Measurements from ENCODE around the gene SMYD3. TPM values are rescaled to one million over a fixed set of nuclear protein-coding genes. Genes with fewer than 3 reads are reported as not detected.
A peak's percentile ranks its signal among the peaks of the same experiment; 100 is the strongest.

Gene SMYD3
- total and polyA plus RNA-seq, 9 of the 15 experiments (the other 6 are each of a cell fraction or from before 2014, with no cell fraction given), result 128 to 440 (median 197) TPM

GRCh38 chr1:246152986-246153431 is 354.1 kb downstream of the SMYD3 start (continued):
- TF ChIP-seq, protein P1, sequence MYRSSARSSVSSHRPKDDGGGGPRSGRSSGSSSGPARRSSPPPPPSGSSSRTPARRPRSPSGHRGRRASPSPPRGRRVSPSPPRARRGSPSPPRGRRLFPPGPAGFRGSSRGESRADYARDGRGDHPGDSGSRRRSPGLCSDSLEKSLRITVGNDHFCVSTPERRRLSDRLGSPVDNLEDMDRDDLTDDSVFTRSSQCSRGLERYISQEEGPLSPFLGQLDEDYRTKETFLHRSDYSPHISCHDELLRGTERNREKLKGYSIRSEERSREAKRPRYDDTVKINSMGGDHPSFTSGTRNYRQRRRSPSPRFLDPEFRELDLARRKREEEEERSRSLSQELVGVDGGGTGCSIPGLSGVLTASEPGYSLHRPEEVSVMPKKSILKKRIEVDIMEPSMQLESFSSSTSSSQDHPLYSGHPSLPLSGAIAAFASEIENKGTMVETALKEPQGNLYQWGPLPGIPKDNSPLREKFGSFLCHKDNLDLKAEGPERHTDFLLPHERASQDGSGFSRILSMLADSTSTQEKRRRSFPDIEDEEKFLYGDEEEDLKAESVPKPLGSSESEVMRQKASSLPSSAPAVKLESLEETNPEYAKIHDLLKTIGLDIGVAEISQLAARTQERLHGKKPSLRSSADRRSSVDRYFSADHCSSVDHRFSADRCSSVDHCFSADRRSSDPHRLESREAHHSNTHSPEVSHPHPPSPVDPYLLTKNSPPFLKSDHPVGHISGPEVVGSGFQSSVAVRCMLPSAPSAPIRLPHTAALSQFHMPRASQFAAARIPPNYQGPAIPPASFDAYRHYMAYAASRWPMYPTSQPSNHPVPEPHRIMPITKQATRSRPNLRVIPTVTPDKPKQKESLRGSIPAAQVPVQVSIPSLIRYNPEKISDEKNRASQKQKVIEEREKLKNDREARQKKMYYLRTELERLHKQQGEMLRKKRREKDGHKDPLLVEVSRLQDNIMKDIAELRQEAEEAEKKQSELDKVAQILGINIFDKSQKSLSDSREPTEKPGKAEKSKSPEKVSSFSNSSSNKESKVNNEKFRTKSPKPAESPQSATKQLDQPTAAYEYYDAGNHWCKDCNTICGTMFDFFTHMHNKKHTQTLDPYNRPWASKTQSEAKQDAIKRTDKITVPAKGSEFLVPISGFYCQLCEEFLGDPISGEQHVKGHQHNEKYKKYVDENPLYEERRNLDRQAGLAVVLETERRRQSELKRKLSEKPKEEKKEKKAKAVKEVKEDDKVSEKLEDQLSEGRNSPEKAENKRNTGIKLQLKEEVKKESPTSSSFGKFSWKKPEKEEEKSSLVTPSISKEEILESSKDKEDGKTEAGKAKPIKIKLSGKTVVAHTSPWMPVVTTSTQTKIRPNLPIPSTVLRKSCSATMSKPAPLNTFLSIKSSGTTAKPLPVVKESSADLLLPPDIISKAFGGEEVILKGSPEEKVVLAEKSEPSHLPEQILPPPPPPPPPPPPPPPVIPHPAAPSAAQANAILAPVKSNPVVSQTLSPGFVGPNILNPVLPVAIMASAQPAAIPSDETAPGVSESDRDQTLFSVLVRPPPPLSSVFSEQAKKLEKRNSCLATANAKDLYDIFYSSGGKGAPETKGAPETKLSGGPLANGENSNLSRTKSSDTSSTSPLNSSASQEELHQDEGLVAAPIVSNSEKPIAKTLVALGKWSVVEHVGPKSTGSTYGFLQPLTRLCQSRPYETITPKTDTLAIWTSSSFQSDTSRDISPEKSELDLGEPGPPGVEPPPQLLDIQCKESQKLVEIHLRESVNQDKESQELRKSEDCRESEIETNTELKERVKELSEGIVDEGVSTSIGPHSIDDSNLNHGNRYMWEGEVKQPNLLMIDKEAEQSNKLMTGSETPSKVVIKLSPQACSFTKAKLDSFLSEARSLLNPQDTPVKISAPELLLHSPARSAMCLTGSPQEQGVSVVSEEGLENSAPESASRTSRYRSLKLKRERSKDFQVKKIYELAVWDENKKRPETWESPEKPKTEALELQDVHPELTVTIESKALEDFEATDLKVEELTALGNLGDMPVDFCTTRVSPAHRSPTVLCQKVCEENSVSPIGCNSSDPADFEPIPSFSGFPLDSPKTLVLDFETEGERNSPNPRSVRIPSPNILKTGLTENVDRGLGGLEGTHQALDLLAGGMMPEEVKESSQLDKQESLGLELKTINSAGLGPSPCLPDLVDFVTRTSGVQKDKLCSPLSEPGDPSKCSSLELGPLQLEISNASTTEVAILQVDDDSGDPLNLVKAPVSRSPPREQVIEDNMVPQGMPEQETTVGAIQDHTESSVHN (IDR thresholded peaks at IDR 0.05; ENCODE audit: borderline replicate concordance in 1 of 2, low read depth in 1 of 2), result 0 out of 4 replicates have a peak, but pooled peaks of 1 of the 2 experiments have one; percentile 25
- peak; percentile 27; the same call in 1 of the 2 replicates for TF ChIP-seq KLF6 (CRISPR knock-in tag; IDR thresholded peaks at IDR 0.05; ENCODE audit: borderline replicate concordance)
- no peak for TF ChIP-seq ZBTB1 (CRISPR knock-in tag; IDR thresholded peaks at IDR 0.05; ENCODE audit: borderline replicate concordance, low read depth)
- 0 out of 4 replicates have a peak, but pooled peaks of 1 of the 2 experiments have one; percentile 15 for TF ChIP-seq NRF1 (conservative IDR thresholded peaks at IDR 0.05 in 1 of 2, IDR thresholded peaks at IDR 0.05 in 1 of 2)
- TF ChIP-seq GATAD2A (IDR thresholded peaks at IDR 0.05), result 0 out of 2 replicates have a peak, but pooled peaks have one; percentile 45
- peak; percentile 86 for TF ChIP-seq ARID1B (IDR thresholded peaks at IDR 0.05)
- peak; percentile 36; the same call in 1 of the 2 replicates for TF ChIP-seq EP400 (IDR thresholded peaks at IDR 0.05)
- TF ChIP-seq HDAC2 (IDR thresholded peaks at IDR 0.05), result peak; percentile 35; the same call in 1 of the 2 replicates
- TF ChIP-seq, protein P2, sequence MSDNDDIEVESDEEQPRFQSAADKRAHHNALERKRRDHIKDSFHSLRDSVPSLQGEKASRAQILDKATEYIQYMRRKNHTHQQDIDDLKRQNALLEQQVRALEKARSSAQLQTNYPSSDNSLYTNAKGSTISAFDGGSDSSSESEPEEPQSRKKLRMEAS (CRISPR knock-in tag; IDR thresholded peaks at IDR 0.05), result peak; percentile 40; the same call in 1 of the 2 replicates
- TF ChIP-seq NCOR1 (IDR thresholded peaks at IDR 0.05), result peak; percentile 84
- TF ChIP-seq ESRRB (CRISPR knock-in tag; IDR thresholded peaks at IDR 0.05; ENCODE audit: borderline replicate concordance), result 0 out of 2 replicates have a peak, but pooled peaks have one; percentile 25
- 0 out of 2 replicates have a peak, but pooled peaks have one; percentile 69 for TF ChIP-seq ERF (CRISPR knock-in tag; IDR thresholded peaks at IDR 0.05)
- TF ChIP-seq HNRNPH1 (optimal IDR thresholded peaks at IDR 0.05; ENCODE audit: low read depth, low read length), result no peak
- TF ChIP-seq ETV1 (tag; conservative IDR thresholded peaks at IDR 0.05; ENCODE audit: low read depth), result peak; percentile 91
- TF ChIP-seq SMARCE1 (IDR thresholded peaks at IDR 0.05), result peak; percentile 87
- TF ChIP-seq HMGN3 (IDR thresholded peaks at IDR 0.05; ENCODE audit: borderline replicate concordance, extremely low read depth, insufficient read length, low read depth, low read length), result no peak
- peak; percentile 82; the same call in 1 of the 2 replicates for TF ChIP-seq EP300 (IDR thresholded peaks at IDR 0.05; ENCODE audit: low read length)
- no peak for TF ChIP-seq ARID2 (IDR thresholded peaks at IDR 0.05)
- TF ChIP-seq SMARCA4 (IDR thresholded peaks at IDR 0.05), result peak; percentile 89

All from K562 (cell line).